Hepatocyte (in vitro differentiated cells): Measurements from ENCODE around the gene SRRT. TPM values are rescaled to one million over a fixed set of nuclear protein-coding genes. Genes with fewer than 3 reads are reported as not detected.

ENCODE experiments used
- DNase-seq: peaks from one replicate; pipeline ENCODE4 v3.0.0-alpha.2; 2016; ENCODE audit warnings: low spot score
- H2AFZ ChIP-seq: fragments of 200-600 bp; sonication (generic); 2 replicates; pipeline ENCODE4 v1.6.0; 2016; ENCODE audit warnings: antibody characterized with exemption, mild to moderate bottlenecking
- H3K27ac ChIP-seq: fragments of 200-600 bp; sonication (generic); 2 replicates; pipeline ENCODE4 v1.5.1; 2016; ENCODE audit warnings: mild to moderate bottlenecking
- H3K27me3 ChIP-seq: fragments of 200-600 bp; sonication (generic); 2 replicates; pipeline ENCODE4 v1.6.1; 2016
- H3K36me3 ChIP-seq: fragments of 200-600 bp; sonication (generic); replicated peaks from 2 replicates; pipeline ENCODE4 v1.5.1; 2016; ENCODE audit warnings: low read depth; ENCODE audit not compliant: insufficient read depth
- H3K4me1 ChIP-seq: fragments of 200-600 bp; sonication (generic); 2 replicates; pipeline ENCODE4 v1.5.1; 2016; ENCODE audit warnings: mild to moderate bottlenecking, moderate library complexity; ENCODE audit not compliant: insufficient read depth
- H3K4me2 ChIP-seq: fragments of 200-600 bp; sonication (generic); 2 replicates; pipeline ENCODE4 v1.6.0; 2016
- H3K4me3 ChIP-seq: fragments of 200-600 bp; sonication (generic); 2 replicates; pipeline ENCODE4 v1.5.1; 2016; ENCODE audit warnings: mild to moderate bottlenecking
- H3K79me2 ChIP-seq: fragments of 200-600 bp; sonication (generic); 2 replicates; pipeline ENCODE4 v1.6.0; 2017; ENCODE audit warnings: mild to moderate bottlenecking
- H3K9me2 ChIP-seq: fragments of 200-600 bp; sonication (generic); replicated peaks from 2 replicates; pipeline ENCODE4 v1.6.0; 2017; ENCODE audit warnings: mild to moderate bottlenecking; ENCODE audit not compliant: insufficient read depth
- H3K9me3 ChIP-seq: fragments of 200-600 bp; sonication (generic); 2 replicates; pipeline ENCODE4 v1.5.1; 2016; ENCODE audit warnings: low read depth, mild to moderate bottlenecking
- H4K20me1 ChIP-seq: fragments of 200-600 bp; sonication (generic); 2 replicates; pipeline ENCODE4 v1.6.0; 2016; ENCODE audit warnings: mild to moderate bottlenecking; ENCODE audit not compliant: insufficient read depth, poor library complexity, severe bottlenecking
- CTCF ChIP-seq: fragments of 200-600 bp; sonication (generic); IDR thresholded peaks from 2 replicates; pipeline ENCODE4 v1.5.1; 2016; ENCODE audit warnings: antibody characterized with exemption, mild to moderate bottlenecking; ENCODE audit not compliant: poor library complexity
- EZH2 ChIP-seq: fragments of 200-600 bp; sonication (generic); IDR thresholded peaks from 2 replicates; pipeline ENCODE4 v1.6.1; 2016; ENCODE audit warnings: antibody characterized with exemption, mild to moderate bottlenecking, borderline replicate concordance
- EZH2phosphoT487 ChIP-seq: fragments of 200-600 bp; sonication (generic); IDR thresholded peaks from one replicate; pipeline ENCODE4 v1.6.1; 2018; ENCODE audit warnings: antibody characterized with exemption, mild to moderate bottlenecking, low read depth, moderate library complexity; ENCODE audit not compliant: unreplicated experiment, severe bottlenecking
- WGBS: methylation state at CpG from one replicate; pipeline ENCODE4 v1.1.6; 2016; ENCODE audit warnings: low lambda C conversion rate; ENCODE audit errors: missing lambda C conversion rate; 5-methylcytosine and 5-hydroxymethylcytosine counted together
- polyA plus RNA-seq: library from polyadenylated mRNA; unstranded; fragments of >200 nt; fragmentation: Nextera tagmentation; extraction: Ambion mirVana; gene quantifications from 2 replicates; pipeline ENCODE4 v1.2.1, GENCODE V29; 2016
- total RNA-seq: library from RNA; depleted of rRNA; stranded (reverse); fragments of >200 nt; gene quantifications from 2 replicates; pipeline ENCODE4 v1.2.3, GENCODE V29; 2014

SRRT gene
- total and polyA plus RNA-seq, 2 experiments from 2014 or later, result 49.1 to 91.7 TPM

GRCh38 chr7:100891568-100892247, 16.8 kb downstream of the SRRT start:
- no peaks in the 10 kb centered on the region for H4K20me1 ChIP-seq
- peaks cover 13% of the 10 kb centered on the region for H3K27me3 ChIP-seq
- H3K36me3 ChIP-seq, result no peaks in the 10 kb centered on the region
- 82% methylated on average over 8 of the region's 8 CpGs for WGBS
- peaks cover 13% of the 10 kb centered on the region for H3K79me2 ChIP-seq
- H3K9me2 ChIP-seq, result no peaks in the 10 kb centered on the region
- H2AFZ ChIP-seq, result peak overlapping the region; percentile 61
- H3K4me2 ChIP-seq, result peak overlapping the region; percentile 93
- TF ChIP-seq EZH2phosphoT487 (no peak), CTCF (no peak), EZH2 (no peak)
- no peak overlapping the region for H3K4me3 ChIP-seq
- peak overlapping the region; percentile 96 for H3K27ac ChIP-seq
- H3K9me3 ChIP-seq, result no peaks in the 10 kb centered on the region
- H3K4me1 ChIP-seq, result peaks cover 39% of the 10 kb centered on the region
- DNase-seq, result no peak

GRCh38 chr7:100892364-100893317, 17.7 kb downstream of the SRRT start:
- Histone ChIP-seq H3K79me2 (peaks cover 13% of the 10 kb centered on the region), H3K4me3 (no peak overlapping the region), H3K4me1 (peaks cover 39% of the 10 kb centered on the region), H4K20me1 (no peaks in the 10 kb centered on the region), H3K4me2 (no peak overlapping the region), H3K36me3 (no peaks in the 10 kb centered on the region), H2AFZ (no peak overlapping the region), H3K9me2 (no peaks in the 10 kb centered on the region), H3K9me3 (no peaks in the 10 kb centered on the region), H3K27ac (no peak overlapping the region), H3K27me3 (peaks cover 14% of the 10 kb centered on the region)
- WGBS, result 95% methylated on average over 42 of the region's 44 CpGs
- no peak for DNase-seq
- no peak for TF ChIP-seq CTCF
- no peak for TF ChIP-seq EZH2phosphoT487
- no peak for TF ChIP-seq EZH2

GRCh38 chr7:100893318-100893895, 18.5 kb downstream of the SRRT start:
- TF ChIP-seq EZH2phosphoT487 (no peak), EZH2 (no peak), CTCF (no peak)
- Histone ChIP-seq H3K79me2 (peaks cover 8% of the 10 kb centered on the region), H3K4me3 (no peak overlapping the region), H3K9me3 (no peaks in the 10 kb centered on the region), H3K27me3 (peaks cover 14% of the 10 kb centered on the region), H3K4me2 (no peak overlapping the region), H2AFZ (no peak overlapping the region), H3K4me1 (peaks cover 36% of the 10 kb centered on the region), H3K36me3 (no peaks in the 10 kb centered on the region), H3K27ac (no peak overlapping the region), H4K20me1 (no peaks in the 10 kb centered on the region), H3K9me2 (no peaks in the 10 kb centered on the region)
- no peak for DNase-seq
- 92% methylated on average over 25 of the region's 32 CpGs for whole genome bisulfite sequencing
